K562 (cell line): ENCODE measurements around the gene CYBRD1. TPM values are rescaled to one million over a fixed set of nuclear protein-coding genes. Genes with fewer than 3 reads are reported as not detected.

Experiments
- ARHGAP35 ChIP-seq: fragments of 450-650 bp; IDR thresholded peaks from 2 replicates; pipeline ENCODE4 v1.6.1; 2018; ENCODE audit not compliant: partially characterized antibody
- BRD9 ChIP-seq: fragments of 450-650 bp; IDR thresholded peaks from 2 replicates; pipeline ENCODE4 v1.6.1; 2018; ENCODE audit warnings: low read depth; ENCODE audit not compliant: partially characterized antibody
- CHCHD3 ChIP-seq: fragments of 250-450 bp; sonication (Bioruptor Pico); IDR thresholded peaks from 2 replicates; pipeline ENCODE4 v2.1.2; 2022; ENCODE audit warnings: mild to moderate bottlenecking
- ETS2 ChIP-seq: IDR thresholded peaks from 2 replicates; pipeline ENCODE4 v1.6.1; 2016; ENCODE audit warnings: borderline replicate concordance, missing genetic modification characterization, mild to moderate bottlenecking, moderate library complexity, missing compliant biosample characterization; ENCODE audit not compliant: poor library complexity, severe bottlenecking
- FOXP1 ChIP-seq: sonication (generic); formaldehyde crosslinking; IDR thresholded peaks from 2 replicates; pipeline ENCODE4 v1.8.0; 2022; ENCODE audit warnings: mild to moderate bottlenecking, missing genetic modification reagents
- GTF2F1 ChIP-seq: IDR thresholded peaks from 2 replicates; pipeline ENCODE4 v1.6.1; 2011; ENCODE audit warnings: low read depth, low read length, improper control_type of control experiment
- HNRNPUL1 ChIP-seq: fragments of 200-400 bp; formaldehyde crosslinking; IDR thresholded peaks from 2 replicates; pipeline ENCODE4 v1.6.1; 2017; ENCODE audit warnings: low read length
- KLF10 ChIP-seq: fragments of 250-450 bp; sonication (Bioruptor Pico); IDR thresholded peaks from 2 replicates; pipeline ENCODE4 v1.6.1; 2021; ENCODE audit warnings: matching md5 sums
- L3MBTL2 ChIP-seq: fragments of 450-650 bp; IDR thresholded peaks from 2 replicates; pipeline ENCODE4 v1.6.1; 2016; ENCODE audit warnings: mild to moderate bottlenecking, moderate library complexity
- MCM2 ChIP-seq: fragments of 450-650 bp; IDR thresholded peaks from 2 replicates; pipeline ENCODE4 v1.6.1; 2017; ENCODE audit warnings: low read depth, mild to moderate bottlenecking
- MYBL2 ChIP-seq, 2 experiments: fragments of 450-650 bp in 1 of 2; sonication (generic) in 1 of 2; formaldehyde crosslinking in 1 of 2; IDR thresholded peaks; 2 replicates each; pipeline versions ENCODE4 v1.6.1 to v1.8.1; 2017 to 2022; ENCODE audit warnings: borderline replicate concordance in 1 of 2, inconsistent platforms in 1 of 2, low read depth in 1 of 2, mild to moderate bottlenecking in 1 of 2, missing genetic modification reagents in 1 of 2, moderate library complexity in 1 of 2
- NELFE ChIP-seq: IDR thresholded peaks from 2 replicates; pipeline ENCODE4 v1.6.1; 2011; ENCODE audit warnings: mild to moderate bottlenecking; ENCODE audit not compliant: insufficient read depth, insufficient read length
- ZNF668 ChIP-seq: fragments of 250-450 bp; sonication (Bioruptor Pico); IDR thresholded peaks from 2 replicates; pipeline ENCODE4 v1.8.0; 2022; ENCODE audit warnings: mild to moderate bottlenecking, inconsistent platforms
- polyA plus RNA-seq, 8 experiments: library from polyadenylated mRNA; depleted of rRNA in 4 of 8; stranded (reverse) in 5 of 8; unstranded in 3 of 8; fragments of >200 nt; fragmentation: Nextera tagmentation in 2 of 8; fragmentation: Illumina TruSeq in 1 of 8; extraction: Ambion mirVana in 2 of 8; extraction: Trizol in 1 of 8; gene quantifications; 2 replicates each; pipeline versions ENCODE4 v1.2.1 to v1.2.3, GENCODE V29; 2011 to 2014; ENCODE audit warnings: inconsistent platforms in 1 of 8, missing spikeins in 1 of 8
- total RNA-seq, 7 experiments: library from RNA; depleted of rRNA in 6 of 7; stranded (reverse); fragments of >200 nt in 6 of 7; fragmentation: Illumina TruSeq in 2 of 7; extraction: Trizol in 2 of 7; gene quantifications; 2 replicates each; pipeline versions ENCODE4 v1.2.1 to v1.2.3, GENCODE V29; 2011 to 2021; ENCODE audit warnings: low replicate concordance in 1 of 7
- TF ChIP-seq, protein P1 (sequence below), 3 experiments: IDR thresholded peaks in 2 of 3; conservative IDR thresholded peaks in 1 of 3; 2 replicates each; pipeline ENCODE4 v1.5.1; 2011 to 2012; ENCODE audit warnings: low read length in 3 of 3, mild to moderate bottlenecking in 3 of 3, control low read depth in 2 of 3, improper control_type of control experiment in 1 of 3, inconsistent platforms in 1 of 3, low read depth in 1 of 3, mixed read lengths in 1 of 3, moderate library complexity in 1 of 3; ENCODE audit not compliant: insufficient read depth in 2 of 3
- TF ChIP-seq, protein P2 (sequence below): fragments of 200-400 bp; formaldehyde crosslinking; IDR thresholded peaks from 2 replicates; pipeline ENCODE4 v1.6.1; 2017; ENCODE audit warnings: mild to moderate bottlenecking, low read depth, low read length, moderate library complexity
- TF ChIP-seq, protein P3 (sequence below): IDR thresholded peaks from 2 replicates; pipeline ENCODE4 v1.6.1; 2014; ENCODE audit warnings: antibody characterized with exemption
- TF ChIP-seq, protein P4 (sequence below): fragments of 250-450 bp; sonication (Bioruptor Pico); IDR thresholded peaks from 2 replicates; pipeline ENCODE4 v1.4.0; 2020; ENCODE audit warnings: mild to moderate bottlenecking, moderate library complexity

Gene CYBRD1
- total and polyA plus RNA-seq, 9 of the 15 experiments (the other 6 are each of a cell fraction or from before 2014, with no cell fraction given) = 9.6 to 22.4 (median 15.6) TPM

DNA sequence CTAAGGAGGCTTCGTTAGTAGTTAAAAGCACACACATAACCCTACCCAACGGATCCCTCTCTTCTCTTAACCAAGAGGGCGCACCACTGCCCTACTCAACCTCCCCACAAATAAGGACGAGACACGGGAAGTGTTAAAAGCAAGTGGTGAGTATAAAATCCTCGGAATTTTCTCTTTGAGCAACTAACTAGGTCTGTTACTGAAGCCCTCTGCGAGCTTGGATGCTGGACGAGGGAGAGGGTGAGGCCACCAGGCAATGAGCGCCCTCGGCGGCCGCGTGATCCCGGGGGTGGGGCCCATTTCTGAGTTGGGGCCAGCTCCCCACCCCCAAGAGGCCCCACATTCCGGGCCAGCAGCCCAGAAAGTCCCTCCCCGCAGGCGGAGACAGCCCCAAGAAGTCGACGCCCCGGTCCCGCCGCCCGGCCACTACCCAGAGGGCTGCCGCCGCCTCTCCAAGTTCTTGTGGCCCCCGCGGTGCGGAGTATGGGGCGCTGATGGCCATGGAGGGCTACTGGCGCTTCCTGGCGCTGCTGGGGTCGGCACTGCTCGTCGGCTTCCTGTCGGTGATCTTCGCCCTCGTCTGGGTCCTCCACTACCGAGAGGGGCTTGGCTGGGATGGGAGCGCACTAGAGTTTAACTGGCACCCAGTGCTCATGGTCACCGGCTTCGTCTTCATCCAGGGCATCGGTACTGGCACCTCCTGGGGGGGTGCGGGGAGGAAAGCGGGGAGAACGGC, at the start of gene CYBRD1 (continued):
- TF ChIP-seq KLF10 (CRISPR knock-in tag) (peak; percentile 74; the same call in 1 of the 2 replicates), GTF2F1 (no peak), NELFE (no peak), CHCHD3 (0 out of 2 replicates have a peak, but pooled peaks have one; percentile 6), L3MBTL2 (peak; percentile 95), ZNF668 (CRISPR knock-in tag) (no peak), MCM2 (no peak), BRD9 (no peak), FOXP1 (CRISPR knock-in tag) (no peak), MYBL2 (IDR thresholded peaks at IDR 0.05; ENCODE audit: low read depth) (no peak), MYBL2 (CRISPR knock-in tag; IDR thresholded peaks at IDR 0.05; ENCODE audit: borderline replicate concordance) (no peak), ARHGAP35 (no peak), ETS2 (tag) (no peak), HNRNPUL1 (no peak)
- TF ChIP-seq, protein P1, sequence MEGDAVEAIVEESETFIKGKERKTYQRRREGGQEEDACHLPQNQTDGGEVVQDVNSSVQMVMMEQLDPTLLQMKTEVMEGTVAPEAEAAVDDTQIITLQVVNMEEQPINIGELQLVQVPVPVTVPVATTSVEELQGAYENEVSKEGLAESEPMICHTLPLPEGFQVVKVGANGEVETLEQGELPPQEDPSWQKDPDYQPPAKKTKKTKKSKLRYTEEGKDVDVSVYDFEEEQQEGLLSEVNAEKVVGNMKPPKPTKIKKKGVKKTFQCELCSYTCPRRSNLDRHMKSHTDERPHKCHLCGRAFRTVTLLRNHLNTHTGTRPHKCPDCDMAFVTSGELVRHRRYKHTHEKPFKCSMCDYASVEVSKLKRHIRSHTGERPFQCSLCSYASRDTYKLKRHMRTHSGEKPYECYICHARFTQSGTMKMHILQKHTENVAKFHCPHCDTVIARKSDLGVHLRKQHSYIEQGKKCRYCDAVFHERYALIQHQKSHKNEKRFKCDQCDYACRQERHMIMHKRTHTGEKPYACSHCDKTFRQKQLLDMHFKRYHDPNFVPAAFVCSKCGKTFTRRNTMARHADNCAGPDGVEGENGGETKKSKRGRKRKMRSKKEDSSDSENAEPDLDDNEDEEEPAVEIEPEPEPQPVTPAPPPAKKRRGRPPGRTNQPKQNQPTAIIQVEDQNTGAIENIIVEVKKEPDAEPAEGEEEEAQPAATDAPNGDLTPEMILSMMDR (IDR thresholded peaks at IDR 0.05 in 2 of 3, conservative IDR thresholded peaks at IDR 0.05 in 1 of 3; ENCODE audit: insufficient read depth in 2 of 3, low read depth in 1 of 3, low read length in 3 of 3) = peak; percentile 14 to 36 (median 15); a peak in 4 of 6 replicates
- TF ChIP-seq, protein P2, sequence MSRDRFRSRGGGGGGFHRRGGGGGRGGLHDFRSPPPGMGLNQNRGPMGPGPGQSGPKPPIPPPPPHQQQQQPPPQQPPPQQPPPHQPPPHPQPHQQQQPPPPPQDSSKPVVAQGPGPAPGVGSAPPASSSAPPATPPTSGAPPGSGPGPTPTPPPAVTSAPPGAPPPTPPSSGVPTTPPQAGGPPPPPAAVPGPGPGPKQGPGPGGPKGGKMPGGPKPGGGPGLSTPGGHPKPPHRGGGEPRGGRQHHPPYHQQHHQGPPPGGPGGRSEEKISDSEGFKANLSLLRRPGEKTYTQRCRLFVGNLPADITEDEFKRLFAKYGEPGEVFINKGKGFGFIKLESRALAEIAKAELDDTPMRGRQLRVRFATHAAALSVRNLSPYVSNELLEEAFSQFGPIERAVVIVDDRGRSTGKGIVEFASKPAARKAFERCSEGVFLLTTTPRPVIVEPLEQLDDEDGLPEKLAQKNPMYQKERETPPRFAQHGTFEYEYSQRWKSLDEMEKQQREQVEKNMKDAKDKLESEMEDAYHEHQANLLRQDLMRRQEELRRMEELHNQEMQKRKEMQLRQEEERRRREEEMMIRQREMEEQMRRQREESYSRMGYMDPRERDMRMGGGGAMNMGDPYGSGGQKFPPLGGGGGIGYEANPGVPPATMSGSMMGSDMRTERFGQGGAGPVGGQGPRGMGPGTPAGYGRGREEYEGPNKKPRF = no peak
- TF ChIP-seq, protein P3, sequence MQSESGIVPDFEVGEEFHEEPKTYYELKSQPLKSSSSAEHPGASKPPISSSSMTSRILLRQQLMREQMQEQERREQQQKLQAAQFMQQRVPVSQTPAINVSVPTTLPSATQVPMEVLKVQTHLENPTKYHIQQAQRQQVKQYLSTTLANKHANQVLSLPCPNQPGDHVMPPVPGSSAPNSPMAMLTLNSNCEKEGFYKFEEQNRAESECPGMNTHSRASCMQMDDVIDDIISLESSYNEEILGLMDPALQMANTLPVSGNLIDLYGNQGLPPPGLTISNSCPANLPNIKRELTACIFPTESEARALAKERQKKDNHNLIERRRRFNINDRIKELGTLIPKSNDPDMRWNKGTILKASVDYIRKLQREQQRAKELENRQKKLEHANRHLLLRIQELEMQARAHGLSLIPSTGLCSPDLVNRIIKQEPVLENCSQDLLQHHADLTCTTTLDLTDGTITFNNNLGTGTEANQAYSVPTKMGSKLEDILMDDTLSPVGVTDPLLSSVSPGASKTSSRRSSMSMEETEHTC = peak; percentile 84
- TF ChIP-seq, protein P4, sequence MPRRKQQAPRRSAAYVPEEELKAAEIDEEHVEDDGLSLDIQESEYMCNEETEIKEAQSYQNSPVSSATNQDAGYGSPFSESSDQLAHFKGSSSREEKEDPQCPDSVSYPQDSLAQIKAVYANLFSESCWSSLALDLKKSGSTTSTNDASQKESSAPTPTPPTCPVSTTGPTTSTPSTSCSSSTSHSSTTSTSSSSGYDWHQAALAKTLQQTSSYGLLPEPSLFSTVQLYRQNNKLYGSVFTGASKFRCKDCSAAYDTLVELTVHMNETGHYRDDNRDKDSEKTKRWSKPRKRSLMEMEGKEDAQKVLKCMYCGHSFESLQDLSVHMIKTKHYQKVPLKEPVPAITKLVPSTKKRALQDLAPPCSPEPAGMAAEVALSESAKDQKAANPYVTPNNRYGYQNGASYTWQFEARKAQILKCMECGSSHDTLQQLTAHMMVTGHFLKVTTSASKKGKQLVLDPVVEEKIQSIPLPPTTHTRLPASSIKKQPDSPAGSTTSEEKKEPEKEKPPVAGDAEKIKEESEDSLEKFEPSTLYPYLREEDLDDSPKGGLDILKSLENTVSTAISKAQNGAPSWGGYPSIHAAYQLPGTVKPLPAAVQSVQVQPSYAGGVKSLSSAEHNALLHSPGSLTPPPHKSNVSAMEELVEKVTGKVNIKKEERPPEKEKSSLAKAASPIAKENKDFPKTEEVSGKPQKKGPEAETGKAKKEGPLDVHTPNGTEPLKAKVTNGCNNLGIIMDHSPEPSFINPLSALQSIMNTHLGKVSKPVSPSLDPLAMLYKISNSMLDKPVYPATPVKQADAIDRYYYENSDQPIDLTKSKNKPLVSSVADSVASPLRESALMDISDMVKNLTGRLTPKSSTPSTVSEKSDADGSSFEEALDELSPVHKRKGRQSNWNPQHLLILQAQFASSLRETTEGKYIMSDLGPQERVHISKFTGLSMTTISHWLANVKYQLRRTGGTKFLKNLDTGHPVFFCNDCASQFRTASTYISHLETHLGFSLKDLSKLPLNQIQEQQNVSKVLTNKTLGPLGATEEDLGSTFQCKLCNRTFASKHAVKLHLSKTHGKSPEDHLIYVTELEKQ (CRISPR knock-in tag) = no peak
